Loucy (cell line): Measurements from ENCODE around the gene RPS27A.
"Not testable (repeated sequence)": the region's sequence is repeated elsewhere in the genome, so short reads cannot be mapped to it uniquely, and the experiment has no call there.

Source experiments
- H2AFZ ChIP-seq: fragments of 200-600 bp; sonication (generic); 2 replicates; pipeline ENCODE4 v1.6.0; 2016; ENCODE audit warnings: antibody characterized with exemption, mild to moderate bottlenecking, low read length, moderate library complexity
- H3F3A ChIP-seq: fragments of 200-600 bp; 2 replicates; pipeline ENCODE4 v1.6.0; 2016; ENCODE audit warnings: antibody characterized with exemption, low read depth, mild to moderate bottlenecking
- H3K27me3 ChIP-seq: fragments of 200-600 bp; sonication (generic); 2 replicates; pipeline ENCODE4 v1.6.1; 2014; ENCODE audit warnings: low read length, mild to moderate bottlenecking; ENCODE audit not compliant: insufficient read depth, poor library complexity, severe bottlenecking
- H3K36me3 ChIP-seq: fragments of 200-600 bp; sonication (generic); 2 replicates; pipeline ENCODE4 v1.6.1; 2016; ENCODE audit warnings: low read length; ENCODE audit not compliant: insufficient read depth
- H3K4me1 ChIP-seq: fragments of 200-600 bp; sonication (generic); 2 replicates; pipeline ENCODE4 v1.5.1; 2014; ENCODE audit warnings: low read length, mild to moderate bottlenecking; ENCODE audit not compliant: insufficient read depth, poor library complexity, severe bottlenecking
- H3K4me2 ChIP-seq: fragments of 200-600 bp; sonication (generic); 2 replicates; pipeline ENCODE4 v1.6.0; 2014; ENCODE audit warnings: antibody characterized with exemption, low read length, low read depth, mild to moderate bottlenecking; ENCODE audit not compliant: poor library complexity, severe bottlenecking
- H3K4me3 ChIP-seq: fragments of 200-600 bp; sonication (generic); 2 replicates; pipeline ENCODE4 v1.5.1; 2014; ENCODE audit warnings: low read length, mild to moderate bottlenecking, mixed read lengths; ENCODE audit not compliant: poor library complexity, severe bottlenecking
- H3K79me2 ChIP-seq: fragments of 200-600 bp; sonication (generic); 2 replicates; pipeline ENCODE4 v1.6.1; 2014; ENCODE audit warnings: low read length; ENCODE audit not compliant: insufficient read depth
- H3K9ac ChIP-seq: fragments of 200-600 bp; sonication (generic); 2 replicates; pipeline ENCODE4 v1.6.0; 2014; ENCODE audit warnings: mild to moderate bottlenecking, low read depth, low read length, moderate library complexity; ENCODE audit not compliant: poor library complexity, severe bottlenecking
- H3K9me2 ChIP-seq: fragments of 200-600 bp; sonication (generic); replicated peaks from 2 replicates; pipeline ENCODE4 v1.6.1; 2016; ENCODE audit warnings: low read depth, low read length, mixed read lengths
- H3K9me3 ChIP-seq: fragments of 200-600 bp; sonication (generic); 2 replicates; pipeline ENCODE4 v1.6.1; 2014; ENCODE audit warnings: mild to moderate bottlenecking, antibody characterized with exemption, low read length, low read depth; ENCODE audit not compliant: insufficient read depth
- H4K20me1 ChIP-seq: fragments of 200-600 bp; sonication (generic); 2 replicates; pipeline ENCODE4 v1.6.0; 2014; ENCODE audit warnings: antibody characterized with exemption, low read length, mild to moderate bottlenecking; ENCODE audit not compliant: insufficient read depth, poor library complexity, severe bottlenecking
- CTCF ChIP-seq: fragments of 200-600 bp; sonication (generic); conservative IDR thresholded peaks from 2 replicates; pipeline ENCODE4 v1.5.1; 2014; ENCODE audit warnings: mild to moderate bottlenecking, antibody characterized with exemption, low read length
- EZH2phosphoT487 ChIP-seq: fragments of 200-600 bp; IDR thresholded peaks from 2 replicates; pipeline ENCODE4 v1.6.1; 2018; ENCODE audit warnings: antibody characterized with exemption, mild to moderate bottlenecking, moderate library complexity, borderline replicate concordance

The RPS27A gene

GRCh38 chr2:55268907-55269644, 36.6 kb downstream of the RPS27A start, which contains the start of gene MTIF2:
TSS of gene MTIF2 (minus strand) at chr2:55269231. CDS start at chr2:55263858, 5,373 bp downstream.
- TF ChIP-seq CTCF (no peak), EZH2phosphoT487 (no peak)
- Histone ChIP-seq H3F3A (no peaks in the 10 kb centered on the region), H3K9me3 (no peaks in the 10 kb centered on the region), H3K4me1 (peaks cover 21% of the 10 kb centered on the region), H3K4me2 (peak within 1 kb of the TSS; percentile 93), H2AFZ (peak within 1 kb of the TSS; percentile 92), H3K9ac (peak within 1 kb of the TSS; percentile 93), H4K20me1 (no peaks in the 10 kb centered on the region), H3K79me2 (peaks cover 17% of the 10 kb centered on the region), H3K4me3 (peak within 1 kb of the TSS; percentile 92), H3K9me2 (no peaks in the 10 kb centered on the region), H3K36me3 (no peaks in the 10 kb centered on the region), H3K27me3 (no peaks in the 10 kb centered on the region)

- Histone ChIP-seq H3K27me3 (no peaks in the 10 kb centered on the region), H3K4me2 (peak overlapping the region; percentile 81), H3K79me2 (peaks cover 17% of the 10 kb centered on the region), H2AFZ (peak overlapping the region; percentile 92), H3K9me3 (no peaks in the 10 kb centered on the region), H3K4me3 (peak overlapping the region; percentile 92), H3K9ac (peak overlapping the region; percentile 93), H3K9me2 (no peaks in the 10 kb centered on the region), H3F3A (no peaks in the 10 kb centered on the region), H3K4me1 (peaks cover 21% of the 10 kb centered on the region), H3K36me3 (no peaks in the 10 kb centered on the region), H4K20me1 (no peaks in the 10 kb centered on the region)
- TF ChIP-seq CTCF = no peak
- no peak for TF ChIP-seq EZH2phosphoT487
Observed at GRCh38 chr2:55269645-55269990, 37.1 kb downstream of the RPS27A start.

- H3K36me3 ChIP-seq, H3K9ac ChIP-seq, H3K27me3 ChIP-seq, H3K4me3 ChIP-seq, H3K79me2 ChIP-seq, H4K20me1 ChIP-seq, H3K4me2 ChIP-seq, H3K9me2 ChIP-seq, H3F3A ChIP-seq, H3K9me3 ChIP-seq, H2AFZ ChIP-seq: not testable (repeated sequence)
- peaks cover 14% of the 10 kb centered on the region for H3K4me1 ChIP-seq
Observed at GRCh38 chr2:55274346-55274745, 41.9 kb downstream of the RPS27A start.

- H3K4me1 ChIP-seq = peaks cover 6% of the 10 kb centered on the region
- no peaks in the 10 kb centered on the region for H3K9me2 ChIP-seq
- no peak overlapping the region for H3K4me3 ChIP-seq
- no peak overlapping the region for H2AFZ ChIP-seq
- no peak overlapping the region for H3K9ac ChIP-seq
- no peaks in the 10 kb centered on the region for H3K36me3 ChIP-seq
- no peak overlapping the region for H3K4me2 ChIP-seq
- no peaks in the 10 kb centered on the region for H3F3A ChIP-seq
- H3K9me3 ChIP-seq = no peaks in the 10 kb centered on the region
- no peaks in the 10 kb centered on the region for H4K20me1 ChIP-seq
- H3K79me2 ChIP-seq = peaks cover under 1% of the 10 kb centered on the region; the same call in 1 of the 2 replicates
- TF ChIP-seq EZH2phosphoT487 (no peak), CTCF (no peak)
- H3K27me3 ChIP-seq = no peaks in the 10 kb centered on the region
Observed at GRCh38 chr2:55277310-55277709, 44.8 kb downstream of the RPS27A start.

GRCh38 chr2:55279214-55279835, 46.8 kb downstream of the RPS27A start:
- H2AFZ ChIP-seq, H4K20me1 ChIP-seq, H3F3A ChIP-seq, H3K4me3 ChIP-seq, H3K27me3 ChIP-seq, H3K4me2 ChIP-seq, H3K9me2 ChIP-seq, H3K9me3 ChIP-seq, H3K79me2 ChIP-seq, H3K9ac ChIP-seq, H3K36me3 ChIP-seq: not testable (repeated sequence)
- peaks cover 19% of the 10 kb centered on the region for H3K4me1 ChIP-seq
